GM21515 (cell line): ENCODE measurements around the gene FRAT1.

Experiments used
- ATAC-seq: cut with Tn5 transposase; IDR thresholded peaks from one replicate; pipeline ENCODE4 v1.9.1; 2021; ENCODE audit not compliant: unreplicated experiment

Gene FRAT1

GRCh38 chr10:97363071-97363470, 44.0 kb downstream of the FRAT1 start:
- ATAC-seq = no peak

- ATAC-seq = no peak
Observed at GRCh38 chr10:97365761-97366351, 46.8 kb downstream of the FRAT1 start.

DNA sequence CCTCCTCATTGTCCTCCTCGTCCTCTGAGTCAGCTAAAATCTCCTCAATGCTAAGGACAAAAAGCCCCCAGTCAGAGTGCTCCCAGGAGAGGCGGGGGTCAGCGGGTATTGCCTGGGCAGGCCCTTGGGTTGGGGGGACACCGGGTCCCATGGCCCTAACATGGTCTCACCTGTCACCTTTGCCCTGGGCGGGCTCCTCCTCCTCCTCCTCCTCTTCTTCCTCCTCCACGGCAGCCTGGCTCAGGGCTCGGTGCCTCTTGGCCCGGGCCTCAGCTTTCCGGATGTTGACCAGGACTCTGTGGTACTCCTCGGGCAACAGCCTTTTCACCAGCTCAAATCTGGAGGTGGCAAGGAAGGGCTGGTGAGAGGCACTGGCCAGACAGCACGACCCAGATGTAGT, 47.5 kb downstream of the FRAT1 start:
- no peak for ATAC-seq

DNA sequence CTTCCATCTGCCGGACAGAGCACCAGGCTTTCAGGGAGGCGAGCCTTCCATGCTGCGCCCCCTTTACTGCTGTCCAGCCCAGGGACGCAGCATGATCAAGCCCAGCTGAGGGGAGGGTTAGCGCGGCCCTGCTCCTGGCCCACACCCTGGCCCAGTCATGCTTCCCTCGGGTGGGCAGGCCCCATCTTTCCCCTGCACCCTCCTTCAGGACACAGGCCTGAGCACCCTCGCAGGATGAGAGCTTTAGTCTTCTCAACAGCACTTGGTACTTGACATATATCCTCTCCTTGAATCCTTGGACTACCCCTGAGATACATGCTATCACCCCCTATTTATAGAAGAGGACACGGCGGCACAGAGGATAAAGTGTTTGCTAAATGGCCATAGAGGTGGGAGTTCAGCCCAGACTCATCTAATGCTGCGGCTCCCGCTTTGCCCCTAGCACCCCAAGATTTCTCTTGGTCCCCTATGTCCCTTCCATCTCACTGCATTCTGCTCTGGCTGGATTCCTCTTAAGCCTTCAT, 48.1 kb downstream of the FRAT1 start:
- ATAC-seq = no peak
